PC-9 (cell line): ENCODE measurements around the gene PUM1. TPM values are rescaled to one million over a fixed set of nuclear protein-coding genes. Genes with fewer than 3 reads are reported as not detected.
"Not testable (repeated sequence)": the region's sequence is repeated elsewhere in the genome, so short reads cannot be mapped to it uniquely, and the experiment has no call there.

ENCODE experiments used
- BruUV-seq: library from RNA; stranded (reverse); fragments of 400-500 nt; replicated peaks from 2 replicates; lab custom pipeline; 2021; lab: Mats Ljungman, UMichigan
- CTCF ChIA-PET: fragments of 300-600 bp; sonication (Branson Sonifier 250); formaldehyde crosslinking; loops from one replicate; lab custom pipeline; 2022; ENCODE audit warnings: antibody characterized with exemption; lab: Charles Lee
- POLR2A ChIA-PET: fragments of 300-600 bp; sonication (Branson Sonifier 250); formaldehyde crosslinking; loops from one replicate; lab custom pipeline; 2022; ENCODE audit warnings: antibody characterized with exemption; ENCODE audit not compliant: unreplicated experiment; lab: Charles Lee
- DNase-seq, 2 experiments: peaks; one replicate each; pipeline versions ENCODE4 v3.0.0 to v3.0.0-alpha.2; 2015 to 2022; ENCODE audit warnings: mixed read lengths in 1 of 2
- H2AFZ ChIP-seq: fragments of 200-600 bp; sonication (generic); 2 replicates; pipeline ENCODE4 v1.8.1; 2017; ENCODE audit warnings: antibody characterized with exemption
- H3F3A ChIP-seq: fragments of 200-600 bp; sonication (generic); 2 replicates; pipeline ENCODE4 v1.8.1; 2017; ENCODE audit warnings: antibody characterized with exemption, mild to moderate bottlenecking, low read depth; ENCODE audit not compliant: insufficient read depth
- H3K27ac ChIP-seq: fragments of 200-600 bp; sonication (generic); 2 replicates; pipeline ENCODE4 v1.6.1; 2016; ENCODE audit warnings: mixed run types
- H3K27me3 ChIP-seq: fragments of 200-600 bp; sonication (generic); 2 replicates; pipeline ENCODE4 v1.6.1; 2016; ENCODE audit warnings: low read depth, mixed run types; ENCODE audit not compliant: insufficient read depth
- H3K36me3 ChIP-seq: fragments of 200-600 bp; sonication (generic); 2 replicates; pipeline ENCODE4 v1.6.1; 2016; ENCODE audit warnings: low read depth, mixed run types
- H3K4me1 ChIP-seq: fragments of 200-600 bp; sonication (generic); replicated peaks from 2 replicates; pipeline ENCODE4 v1.6.1; 2016; ENCODE audit warnings: mixed run types; ENCODE audit not compliant: insufficient read depth
- H3K4me2 ChIP-seq: fragments of 200-600 bp; sonication (generic); 2 replicates; pipeline ENCODE4 v1.6.1; 2017; ENCODE audit warnings: mixed run types
- H3K4me3 ChIP-seq: fragments of 200-600 bp; sonication (generic); 2 replicates; pipeline ENCODE4 v1.6.1; 2016; ENCODE audit warnings: mixed run types
- H3K79me2 ChIP-seq: fragments of 200-600 bp; sonication (generic); 2 replicates; pipeline ENCODE4 v1.6.1; 2017; ENCODE audit warnings: low read depth, mixed run types
- H3K9me2 ChIP-seq: fragments of 200-600 bp; sonication (generic); 2 replicates; pipeline ENCODE4 v1.8.1; 2017; ENCODE audit warnings: mild to moderate bottlenecking; ENCODE audit not compliant: insufficient read depth
- H3K9me3 ChIP-seq: fragments of 200-600 bp; sonication (generic); 2 replicates; pipeline ENCODE4 v1.8.1; 2016; ENCODE audit warnings: low read depth; ENCODE audit not compliant: insufficient read depth
- H4K20me1 ChIP-seq: fragments of 200-600 bp; sonication (generic); 2 replicates; pipeline ENCODE4 v1.8.1; 2017; ENCODE audit not compliant: insufficient read depth
- EZH2 ChIP-seq: fragments of 200-600 bp; sonication (generic); IDR thresholded peaks from 2 replicates; pipeline ENCODE4 v1.8.0; 2017; ENCODE audit warnings: antibody characterized with exemption, low read depth
- intact Hi-C: fragments of 100-400 bp; cut with micrococcal nuclease; formaldehyde crosslinking; loops from one replicate; pipeline ENCODE4 v1.10.0; 2022; ENCODE audit not compliant: unreplicated experiment
- total RNA-seq: library from RNA; stranded (reverse); gene quantifications from 2 replicates; pipeline ENCODE4 v1.2.3, GENCODE V29; 2021
- TF ChIP-seq, protein P1 (sequence below): fragments of 200-600 bp; sonication (generic); conservative IDR thresholded peaks from 2 replicates; pipeline ENCODE4 v1.6.1; 2017; ENCODE audit warnings: mixed run types, antibody characterized with exemption, mild to moderate bottlenecking, moderate library complexity

Gene PUM1
- total RNA-seq, 1 experiment from 2014 or later, result 117 TPM

DNA sequence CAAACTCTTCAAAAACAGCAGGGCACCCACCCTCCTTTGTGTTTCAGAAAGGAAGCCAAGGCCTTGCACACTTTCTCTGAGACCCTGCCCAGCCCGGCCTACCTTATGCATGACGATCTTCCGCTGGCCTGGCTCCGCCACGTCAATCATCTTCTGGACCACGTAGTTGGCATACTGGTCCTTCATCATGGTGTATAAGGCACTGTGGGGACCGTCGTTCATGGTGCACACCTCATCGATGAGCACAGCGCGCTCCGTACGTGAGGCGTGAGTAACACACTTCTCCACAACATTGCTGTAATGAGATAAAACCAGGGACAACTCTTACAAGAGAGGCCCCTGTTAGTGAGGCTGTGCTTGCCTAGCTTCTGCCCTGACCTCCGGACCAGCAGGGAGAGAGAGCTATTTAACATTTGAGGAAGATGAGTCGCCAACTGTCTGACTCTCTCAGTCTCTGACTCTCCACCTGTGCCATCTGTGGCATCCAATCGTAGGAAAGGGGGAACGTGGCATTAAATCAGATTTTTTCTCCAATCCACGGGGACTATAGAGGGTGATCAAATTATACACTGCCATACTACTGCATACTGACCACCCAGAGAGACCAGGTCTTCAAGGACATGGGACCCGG is 128.9 kb downstream of the PUM1 start:
- no peaks in the 10 kb centered on the region for H3K9me2 ChIP-seq

DNA sequence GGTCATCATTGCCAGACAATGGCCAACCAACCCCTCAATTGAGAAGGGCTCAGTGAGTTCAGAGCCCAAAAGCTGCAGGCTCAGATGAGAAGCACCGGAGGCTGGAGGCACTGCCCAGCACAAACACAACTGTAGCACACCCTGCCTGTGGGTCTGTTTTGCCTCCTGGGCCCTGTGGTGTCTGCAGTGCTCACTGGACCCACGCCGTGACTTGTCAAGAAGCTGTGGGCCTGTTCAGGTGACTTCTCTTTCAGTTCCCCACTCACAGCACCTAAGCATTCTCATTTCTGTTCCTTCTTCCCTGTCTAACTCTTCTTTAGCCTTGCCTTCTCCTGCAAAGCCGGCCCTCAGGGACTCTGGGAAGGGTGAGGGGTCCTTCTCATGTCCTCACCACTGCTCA is 129.8 kb downstream of the PUM1 start:
- H4K20me1 ChIP-seq, H3K27me3 ChIP-seq, H3K4me2 ChIP-seq, H3K9me2 ChIP-seq, CTCF ChIA-PET, H3K36me3 ChIP-seq, intact Hi-C loops, POLR2A ChIA-PET, H3K27ac ChIP-seq, H3F3A ChIP-seq, DNase-seq, H3K79me2 ChIP-seq, H3K9me3 ChIP-seq, H3K4me1 ChIP-seq, BruUV-seq, H2AFZ ChIP-seq, H3K4me3 ChIP-seq: not testable (repeated sequence)

More for the DNA sequence above, 128.9 kb downstream of the PUM1 start:
- Histone ChIP-seq H3K27ac (no peak overlapping the region), H3K4me3 (no peak overlapping the region), H3K4me1 (no peaks in the 10 kb centered on the region), H4K20me1 (peaks cover 11% of the 10 kb centered on the region), H2AFZ (no peak overlapping the region), H3K9me3 (no peaks in the 10 kb centered on the region), H3K4me2 (no peak overlapping the region), H3K27me3 (no peaks in the 10 kb centered on the region), H3K79me2 (no peaks in the 10 kb centered on the region), H3K36me3 (no peaks in the 10 kb centered on the region), H3F3A (no peaks in the 10 kb centered on the region)
- DNase-seq, result no peak
- intact Hi-C loops, result no loop called here
- CTCF ChIA-PET, result no interaction called here
- BruUV-seq, result no TSS peak
- POLR2A ChIA-PET, result no interaction called here
- TF ChIP-seq EZH2, result no peak
- TF ChIP-seq, protein P1, sequence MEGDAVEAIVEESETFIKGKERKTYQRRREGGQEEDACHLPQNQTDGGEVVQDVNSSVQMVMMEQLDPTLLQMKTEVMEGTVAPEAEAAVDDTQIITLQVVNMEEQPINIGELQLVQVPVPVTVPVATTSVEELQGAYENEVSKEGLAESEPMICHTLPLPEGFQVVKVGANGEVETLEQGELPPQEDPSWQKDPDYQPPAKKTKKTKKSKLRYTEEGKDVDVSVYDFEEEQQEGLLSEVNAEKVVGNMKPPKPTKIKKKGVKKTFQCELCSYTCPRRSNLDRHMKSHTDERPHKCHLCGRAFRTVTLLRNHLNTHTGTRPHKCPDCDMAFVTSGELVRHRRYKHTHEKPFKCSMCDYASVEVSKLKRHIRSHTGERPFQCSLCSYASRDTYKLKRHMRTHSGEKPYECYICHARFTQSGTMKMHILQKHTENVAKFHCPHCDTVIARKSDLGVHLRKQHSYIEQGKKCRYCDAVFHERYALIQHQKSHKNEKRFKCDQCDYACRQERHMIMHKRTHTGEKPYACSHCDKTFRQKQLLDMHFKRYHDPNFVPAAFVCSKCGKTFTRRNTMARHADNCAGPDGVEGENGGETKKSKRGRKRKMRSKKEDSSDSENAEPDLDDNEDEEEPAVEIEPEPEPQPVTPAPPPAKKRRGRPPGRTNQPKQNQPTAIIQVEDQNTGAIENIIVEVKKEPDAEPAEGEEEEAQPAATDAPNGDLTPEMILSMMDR, result no peak

- H3K27ac ChIP-seq, result no peak overlapping the region
- intact Hi-C loops, result no loop called here
- peaks cover 12% of the 10 kb centered on the region; the same call in 1 of the 2 replicates for H3F3A ChIP-seq
- H3K4me1 ChIP-seq, result no peaks in the 10 kb centered on the region
- TF ChIP-seq, protein P1, result no peak
- no peak for TF ChIP-seq EZH2
- no TSS peak for BruUV-seq
- H4K20me1 ChIP-seq, result no peaks in the 10 kb centered on the region
- no peaks in the 10 kb centered on the region for H3K79me2 ChIP-seq
- POLR2A ChIA-PET, result interaction anchor here (0.6 kb wide), 1 partner anchor 130 kb away, joined by 6 read pairs; no protein-coding TSS in a partner anchor
- H3K9me2 ChIP-seq, result no peaks in the 10 kb centered on the region
- no peaks in the 10 kb centered on the region for H3K9me3 ChIP-seq
- no peaks in the 10 kb centered on the region for H3K27me3 ChIP-seq
- no peak overlapping the region for H3K4me2 ChIP-seq
- H3K36me3 ChIP-seq, result no peaks in the 10 kb centered on the region
- no peak overlapping the region for H2AFZ ChIP-seq
- no peak overlapping the region for H3K4me3 ChIP-seq
- CTCF ChIA-PET, result no interaction called here
- no peak for DNase-seq
These were observed 130.9 kb downstream of the PUM1 start for GRCh38 chr1:30934613-30935012.

DNA sequence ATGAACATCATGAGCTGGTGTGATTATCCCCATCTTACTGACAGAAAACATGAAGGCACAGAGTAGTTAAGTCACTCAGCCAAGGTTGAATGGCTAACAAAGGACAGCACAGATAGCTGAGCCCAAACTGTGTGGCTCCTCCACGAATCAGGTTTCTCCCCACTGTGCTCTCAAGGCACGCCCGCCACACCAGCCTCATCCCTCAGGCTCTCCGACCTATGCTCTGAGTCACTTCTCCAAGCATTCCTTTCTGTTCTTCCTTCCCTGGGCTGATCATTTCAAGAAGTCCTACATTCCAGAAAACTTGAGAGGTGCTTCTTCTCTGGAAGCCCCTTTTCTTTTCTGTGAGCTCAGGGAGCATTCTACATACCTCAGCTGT is 131.7 kb downstream of the PUM1 start:
- Histone ChIP-seq H3K36me3 (no peaks in the 10 kb centered on the region), H3K4me2 (no peak overlapping the region), H3F3A (peaks cover 14% of the 10 kb centered on the region; the same call in 1 of the 2 replicates), H2AFZ (no peak overlapping the region), H4K20me1 (no peaks in the 10 kb centered on the region), H3K27me3 (no peaks in the 10 kb centered on the region), H3K27ac (no peak overlapping the region), H3K9me3 (no peaks in the 10 kb centered on the region), H3K4me3 (no peak overlapping the region), H3K79me2 (no peaks in the 10 kb centered on the region), H3K4me1 (no peaks in the 10 kb centered on the region), H3K9me2 (no peaks in the 10 kb centered on the region)
- TF ChIP-seq, protein P1, result no peak
- no peak for TF ChIP-seq EZH2
- BruUV-seq, result no TSS peak
- no peak for DNase-seq
- POLR2A ChIA-PET, result interaction anchor here (0.7 kb wide), 1 partner anchor 151 kb away, joined by 3 read pairs; no protein-coding TSS in a partner anchor
- intact Hi-C loops, result no loop called here
- CTCF ChIA-PET, result no interaction called here
